ENCODE results near the gene NME7.
"Not testable (repeated sequence)": the region's sequence is repeated elsewhere in the genome, so short reads cannot be mapped to it uniquely, and the experiment has no call there.

The NME7 gene

GRCh38 chr1:169186106-169186505, 181.5 kb downstream of the NME7 start:
- DNase-seq (ENCODE audit: low read depth), result no peak
- TF ChIP-seq CTCF (conservative IDR thresholded peaks at IDR 0.05; ENCODE audit: low read length), result no peak
- H3K4me3 ChIP-seq (ENCODE audit: low read length), result no peak overlapping the region

- no peak overlapping the region for H3K4me3 ChIP-seq (ENCODE audit: low read length)
- no peak for DNase-seq (ENCODE audit: low read depth)
- TF ChIP-seq CTCF (conservative IDR thresholded peaks at IDR 0.05; ENCODE audit: low read length), result no peak
These were observed 182.8 kb downstream of the NME7 start for GRCh38 chr1:169184812-169185211.

- H3K4me3 ChIP-seq (ENCODE audit: low read length), result no peak overlapping the region
- TF ChIP-seq CTCF (conservative IDR thresholded peaks at IDR 0.05; ENCODE audit: low read length), result no peak
- no peak for DNase-seq (ENCODE audit: low read depth)
These were observed 187.4 kb downstream of the NME7 start for GRCh38 chr1:169180174-169180573.

- not testable (repeated sequence) for DNase-seq (ENCODE audit: low read depth); H3K4me3 ChIP-seq (ENCODE audit: low read length)
These were observed 188.2 kb downstream of the NME7 start for GRCh38 chr1:169179431-169179830.

GRCh38 chr1:169175461-169175860, 192.1 kb downstream of the NME7 start:
- TF ChIP-seq CTCF (conservative IDR thresholded peaks at IDR 0.05; ENCODE audit: low read length), result no peak
- H3K4me3 ChIP-seq (ENCODE audit: low read length), result no peak overlapping the region
- peak; percentile 15 for DNase-seq (ENCODE audit: low read depth)

- DNase-seq (ENCODE audit: low read depth), result no peak
- TF ChIP-seq CTCF (conservative IDR thresholded peaks at IDR 0.05; ENCODE audit: low read length), result no peak
- no peak overlapping the region for H3K4me3 ChIP-seq (ENCODE audit: low read length)
These were observed 204.5 kb downstream of the NME7 start for GRCh38 chr1:169163059-169163458.

GRCh38 chr1:169161496-169162194, 206.0 kb downstream of the NME7 start:
- DNase-seq (ENCODE audit: low read depth), result no peak
- no peak for TF ChIP-seq CTCF (conservative IDR thresholded peaks at IDR 0.05; ENCODE audit: low read length)
- no peak overlapping the region for H3K4me3 ChIP-seq (ENCODE audit: low read length)
